Airway epithelial cell (primary cell): ENCODE data around the gene SLC22A5. TPM values are rescaled to one million over a fixed set of nuclear protein-coding genes. Genes with fewer than 3 reads are reported as not detected.

Experiments
- total RNA-seq: library from RNA; depleted of rRNA; stranded (reverse); fragments of >200 nt; gene quantifications from 2 replicates; pipeline ENCODE4 v1.2.3, GENCODE V29; 2015

Gene SLC22A5
- total RNA-seq = 4.6 and 6.2 TPM in 2 replicates

DNA sequence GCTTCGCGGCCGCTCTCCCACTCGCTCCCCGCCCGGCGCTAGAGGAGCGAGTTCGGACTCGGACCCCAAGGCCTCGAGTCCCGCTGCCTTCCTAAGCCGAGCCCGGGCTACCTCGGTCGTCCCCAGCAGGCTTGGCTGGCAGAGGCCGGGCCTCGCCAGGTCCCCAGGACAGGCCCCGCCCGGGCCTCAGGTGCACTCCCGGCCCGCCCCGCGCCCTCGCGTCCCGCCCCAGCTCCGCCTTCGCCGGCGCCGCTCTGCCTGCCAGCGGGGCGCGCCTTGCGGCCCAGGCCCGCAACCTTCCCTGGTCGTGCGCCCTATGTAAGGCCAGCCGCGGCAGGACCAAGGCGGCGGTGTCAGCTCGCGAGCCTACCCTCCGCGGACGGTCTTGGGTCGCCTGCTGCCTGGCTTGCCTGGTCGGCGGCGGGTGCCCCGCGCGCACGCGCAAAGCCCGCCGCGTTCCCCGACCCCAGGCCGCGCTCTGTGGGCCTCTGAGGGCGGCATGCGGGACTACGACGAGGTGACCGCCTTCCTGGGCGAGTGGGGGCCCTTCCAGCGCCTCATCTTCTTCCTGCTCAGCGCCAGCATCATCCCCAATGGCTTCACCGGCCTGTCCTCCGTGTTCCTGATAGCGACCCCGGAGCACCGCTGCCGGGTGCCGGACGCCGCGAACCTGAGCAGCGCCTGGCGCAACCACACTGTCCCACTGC is at the start of gene SLC22A5:
Gene SLC22A5 (plus strand): TSS at position 237 of the 707 bp plus-strand sequence. CDS start 263 bp downstream, at position 500.

Other genes starting within 250 kb of the SLC22A5 start
- 58.1 and 59.9 TPM in 2 replicates for gene P4HA2, start 141.9 kb upstream of the SLC22A5 start, total RNA-seq
- gene PDLIM4, start 112.0 kb upstream of the SLC22A5 start, total RNA-seq = 61.7 and 92.3 TPM in 2 replicates
- 0.78 and 1.6 TPM in 2 replicates for gene SLC22A4, start 75.3 kb upstream of the SLC22A5 start, total RNA-seq
- gene IRF1, start 121.1 kb downstream of the SLC22A5 start, total RNA-seq = 3.5 and 14.7 TPM in 2 replicates
- not detected in 2 replicates for gene IL5, start 173.8 kb downstream of the SLC22A5 start, total RNA-seq
- 18.5 and 19.6 TPM in 2 replicates for gene RAD50, start 187.3 kb downstream of the SLC22A5 start, total RNA-seq